ENCODE measurements around the gene PNPLA2.
A peak's percentile ranks its signal among the peaks of the same experiment; 100 is the strongest.

Gene PNPLA2

GRCh38 chr11:788953-789940 is 29.5 kb upstream of the PNPLA2 start:
- peak; percentile 4 for ATAC-seq
- TF ChIP-seq ESRRG (CRISPR knock-in tag; IDR thresholded peaks at IDR 0.05): 0 out of 2 replicates have a peak, but pooled peaks have one; percentile 55
- TF ChIP-seq TSHZ2 (CRISPR knock-in tag; IDR thresholded peaks at IDR 0.05): no peak
- no peak for TF ChIP-seq ZFP30 (CRISPR knock-in tag; IDR thresholded peaks at IDR 0.05)

DNA sequence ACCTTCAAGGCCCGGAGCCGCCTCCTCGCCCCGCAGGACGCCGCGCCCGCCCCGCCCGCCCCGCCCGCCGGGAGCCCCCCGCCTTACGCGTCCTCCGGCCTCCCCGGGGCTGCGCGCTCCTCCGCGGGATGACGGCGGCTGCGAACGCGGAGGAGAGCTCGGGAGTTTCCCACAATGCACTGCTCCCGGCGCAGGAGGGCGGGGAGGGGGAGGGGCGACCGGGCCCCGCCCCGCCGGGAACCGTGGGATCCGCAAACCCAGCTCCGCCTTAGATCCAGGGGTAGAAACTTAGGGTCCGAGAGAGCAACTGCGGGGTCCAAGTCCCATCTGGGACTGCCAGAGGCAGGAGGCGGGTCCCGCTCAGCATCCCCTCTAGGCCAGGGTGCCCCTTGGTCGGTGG is 28.8 kb upstream of the PNPLA2 start, which contains the start of gene CEND1:
CEND1 (minus strand) TSS at position 148 of the 400 bp plus-strand sequence. CDS start 1,514 bp downstream, outside the sequence.
- TF ChIP-seq ZNF8 (CRISPR knock-in tag; IDR thresholded peaks at IDR 0.05) (no peak), ZNF565 (CRISPR knock-in tag; conservative IDR thresholded peaks at IDR 0.05; ENCODE audit: low read depth) (no peak), TOX (CRISPR knock-in tag; IDR thresholded peaks at IDR 0.05; ENCODE audit: borderline replicate concordance) (no peak), BACH2 (CRISPR knock-in tag; IDR thresholded peaks at IDR 0.05; ENCODE audit: borderline replicate concordance) (no peak)
- TF ChIP-seq, protein P1, sequence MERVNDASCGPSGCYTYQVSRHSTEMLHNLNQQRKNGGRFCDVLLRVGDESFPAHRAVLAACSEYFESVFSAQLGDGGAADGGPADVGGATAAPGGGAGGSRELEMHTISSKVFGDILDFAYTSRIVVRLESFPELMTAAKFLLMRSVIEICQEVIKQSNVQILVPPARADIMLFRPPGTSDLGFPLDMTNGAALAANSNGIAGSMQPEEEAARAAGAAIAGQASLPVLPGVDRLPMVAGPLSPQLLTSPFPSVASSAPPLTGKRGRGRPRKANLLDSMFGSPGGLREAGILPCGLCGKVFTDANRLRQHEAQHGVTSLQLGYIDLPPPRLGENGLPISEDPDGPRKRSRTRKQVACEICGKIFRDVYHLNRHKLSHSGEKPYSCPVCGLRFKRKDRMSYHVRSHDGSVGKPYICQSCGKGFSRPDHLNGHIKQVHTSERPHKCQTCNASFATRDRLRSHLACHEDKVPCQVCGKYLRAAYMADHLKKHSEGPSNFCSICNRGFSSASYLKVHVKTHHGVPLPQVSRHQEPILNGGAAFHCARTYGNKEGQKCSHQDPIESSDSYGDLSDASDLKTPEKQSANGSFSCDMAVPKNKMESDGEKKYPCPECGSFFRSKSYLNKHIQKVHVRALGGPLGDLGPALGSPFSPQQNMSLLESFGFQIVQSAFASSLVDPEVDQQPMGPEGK (CRISPR knock-in tag; IDR thresholded peaks at IDR 0.05; ENCODE audit: borderline replicate concordance): no peak

DNA sequence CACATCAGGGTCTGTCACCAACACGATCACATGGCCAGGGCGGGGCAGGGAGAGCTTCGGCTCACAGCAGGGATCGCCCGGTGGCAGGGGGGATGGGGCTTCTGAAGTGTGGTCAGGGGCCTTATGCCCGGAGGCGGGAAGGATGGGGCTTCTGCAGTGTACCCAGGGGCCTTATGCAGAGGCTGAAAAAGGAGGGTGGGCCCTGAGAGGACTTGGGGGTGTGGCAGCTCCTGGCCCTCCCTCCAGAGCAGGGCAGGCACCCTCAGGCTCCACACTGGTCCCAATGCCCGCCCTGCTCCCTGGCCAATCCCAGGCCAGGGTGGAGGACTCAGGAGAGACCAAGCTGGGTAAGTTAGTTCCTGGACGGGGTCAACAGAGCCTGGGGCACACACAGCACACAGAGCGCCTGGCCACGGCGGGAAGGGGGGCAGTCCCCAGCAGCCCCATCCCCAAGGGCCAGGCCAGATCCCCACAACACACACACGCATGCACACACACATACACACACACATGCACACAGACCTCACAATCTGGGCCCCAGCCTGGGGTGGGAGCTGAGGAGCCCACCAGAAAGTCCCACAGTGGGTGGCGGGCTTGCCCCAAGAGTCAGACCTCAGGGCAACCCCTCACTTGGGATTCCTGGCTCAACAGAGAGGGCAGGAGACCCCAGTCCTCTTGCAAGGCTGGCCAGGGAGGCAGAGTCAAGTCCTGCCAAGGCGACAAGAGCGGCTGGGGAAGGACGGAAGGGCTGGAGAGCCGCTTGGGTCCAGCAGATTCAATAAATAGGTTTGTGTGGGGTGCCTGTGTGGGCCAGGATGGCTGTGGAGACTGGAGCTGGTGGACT is 27.8 kb upstream of the PNPLA2 start:
- TF ChIP-seq, protein P1 (CRISPR knock-in tag; IDR thresholded peaks at IDR 0.05; ENCODE audit: borderline replicate concordance): no peak
- TF ChIP-seq OSR1 (CRISPR knock-in tag; IDR thresholded peaks at IDR 0.05) (no peak), ZNF565 (CRISPR knock-in tag; conservative IDR thresholded peaks at IDR 0.05; ENCODE audit: low read depth) (no peak), ZNF8 (CRISPR knock-in tag; IDR thresholded peaks at IDR 0.05) (no peak), TCF4 (CRISPR knock-in tag; IDR thresholded peaks at IDR 0.05; ENCODE audit: borderline replicate concordance) (no peak)
- TF ChIP-seq, protein P2, sequence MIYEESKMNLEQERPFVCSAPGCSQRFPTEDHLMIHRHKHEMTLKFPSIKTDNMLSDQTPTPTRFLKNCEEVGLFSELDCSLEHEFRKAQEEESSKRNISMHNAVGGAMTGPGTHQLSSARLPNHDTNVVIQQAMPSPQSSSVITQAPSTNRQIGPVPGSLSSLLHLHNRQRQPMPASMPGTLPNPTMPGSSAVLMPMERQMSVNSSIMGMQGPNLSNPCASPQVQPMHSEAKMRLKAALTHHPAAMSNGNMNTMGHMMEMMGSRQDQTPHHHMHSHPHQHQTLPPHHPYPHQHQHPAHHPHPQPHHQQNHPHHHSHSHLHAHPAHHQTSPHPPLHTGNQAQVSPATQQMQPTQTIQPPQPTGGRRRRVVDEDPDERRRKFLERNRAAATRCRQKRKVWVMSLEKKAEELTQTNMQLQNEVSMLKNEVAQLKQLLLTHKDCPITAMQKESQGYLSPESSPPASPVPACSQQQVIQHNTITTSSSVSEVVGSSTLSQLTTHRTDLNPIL (CRISPR knock-in tag; IDR thresholded peaks at IDR 0.05; ENCODE audit: low read depth): no peak
- peak; percentile 58 for ATAC-seq

More for the DNA sequence above, 28.8 kb upstream of the PNPLA2 start, which contains the start of gene CEND1:
- peak; percentile 43 for ATAC-seq

DNA sequence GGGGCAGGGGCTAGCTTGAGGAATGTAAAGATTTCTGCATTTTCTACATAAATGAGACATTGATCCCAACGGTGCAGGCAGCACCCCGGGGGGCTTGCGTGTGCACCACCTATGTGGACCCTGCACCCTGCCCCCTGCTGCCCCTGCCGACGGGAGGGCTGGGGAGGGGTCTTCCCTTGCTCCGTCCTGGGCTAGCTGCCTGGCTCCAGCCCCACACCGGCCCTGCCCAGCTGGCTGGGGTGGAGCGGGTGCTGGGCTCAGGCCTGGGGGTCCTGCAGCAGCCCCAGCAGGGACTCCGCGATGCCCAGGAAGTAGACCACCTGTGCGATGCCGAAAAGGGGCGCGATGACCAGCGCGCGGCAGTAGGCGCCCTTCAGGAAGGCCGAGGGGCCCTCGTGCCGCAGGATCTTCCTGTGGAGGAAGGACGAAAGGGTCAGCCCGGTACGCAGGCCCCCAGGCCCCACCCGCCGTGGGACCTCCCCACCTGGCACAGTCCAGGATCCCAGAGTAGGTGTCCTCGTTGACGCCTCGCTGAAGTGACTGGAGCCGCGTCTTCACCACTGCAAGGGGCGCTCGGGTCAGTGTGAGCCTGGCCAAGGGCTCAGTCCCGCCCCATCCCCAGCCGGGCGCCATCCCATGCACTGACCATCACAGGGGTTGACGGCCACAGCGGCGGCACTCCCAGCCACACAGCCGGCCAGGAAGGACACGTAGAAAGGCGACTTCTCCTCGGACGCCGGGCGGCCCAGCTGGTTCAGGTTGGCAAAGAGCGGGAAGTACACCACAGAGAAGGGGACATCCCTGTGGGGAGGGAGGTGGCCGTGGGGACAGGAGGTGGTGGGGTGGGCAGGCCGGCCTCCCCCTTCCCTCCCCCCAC is 26.8 kb upstream of the PNPLA2 start:
- no peak for ATAC-seq
- TF ChIP-seq OSR1 (CRISPR knock-in tag; IDR thresholded peaks at IDR 0.05) (no peak), ESRRG (CRISPR knock-in tag; IDR thresholded peaks at IDR 0.05) (no peak), ISL1 (CRISPR knock-in tag; IDR thresholded peaks at IDR 0.05) (no peak), TOX (CRISPR knock-in tag; IDR thresholded peaks at IDR 0.05; ENCODE audit: borderline replicate concordance) (no peak), ZC3H10 (CRISPR knock-in tag; IDR thresholded peaks at IDR 0.05) (no peak), CSRNP3 (CRISPR knock-in tag; IDR thresholded peaks at IDR 0.05) (no peak), ZFP3 (CRISPR knock-in tag; IDR thresholded peaks at IDR 0.05) (no peak), SNAI2 (CRISPR knock-in tag; IDR thresholded peaks at IDR 0.05) (no peak), TCF4 (CRISPR knock-in tag; IDR thresholded peaks at IDR 0.05; ENCODE audit: borderline replicate concordance) (no peak), ZFP30 (CRISPR knock-in tag; IDR thresholded peaks at IDR 0.05) (no peak), GLIS3 (CRISPR knock-in tag; IDR thresholded peaks at IDR 0.05) (no peak)
- TF ChIP-seq, protein P3, sequence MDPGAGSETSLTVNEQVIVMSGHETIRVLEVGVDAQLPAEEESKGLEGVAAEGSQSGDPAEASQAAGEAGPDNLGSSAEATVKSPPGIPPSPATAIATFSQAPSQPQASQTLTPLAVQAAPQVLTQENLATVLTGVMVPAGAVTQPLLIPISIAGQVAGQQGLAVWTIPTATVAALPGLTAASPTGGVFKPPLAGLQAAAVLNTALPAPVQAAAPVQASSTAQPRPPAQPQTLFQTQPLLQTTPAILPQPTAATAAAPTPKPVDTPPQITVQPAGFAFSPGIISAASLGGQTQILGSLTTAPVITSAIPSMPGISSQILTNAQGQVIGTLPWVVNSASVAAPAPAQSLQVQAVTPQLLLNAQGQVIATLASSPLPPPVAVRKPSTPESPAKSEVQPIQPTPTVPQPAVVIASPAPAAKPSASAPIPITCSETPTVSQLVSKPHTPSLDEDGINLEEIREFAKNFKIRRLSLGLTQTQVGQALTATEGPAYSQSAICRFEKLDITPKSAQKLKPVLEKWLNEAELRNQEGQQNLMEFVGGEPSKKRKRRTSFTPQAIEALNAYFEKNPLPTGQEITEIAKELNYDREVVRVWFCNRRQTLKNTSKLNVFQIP (CRISPR knock-in tag; IDR thresholded peaks at IDR 0.05; ENCODE audit: borderline replicate concordance, low read depth): no peak
